ENCODE data around the gene RGS19. TPM values are rescaled to one million over a fixed set of nuclear protein-coding genes. Genes with fewer than 3 reads are reported as not detected.

RGS19 gene
- total RNA-seq, 1 donor from 2014 or later, result 40.3 TPM

DNA sequence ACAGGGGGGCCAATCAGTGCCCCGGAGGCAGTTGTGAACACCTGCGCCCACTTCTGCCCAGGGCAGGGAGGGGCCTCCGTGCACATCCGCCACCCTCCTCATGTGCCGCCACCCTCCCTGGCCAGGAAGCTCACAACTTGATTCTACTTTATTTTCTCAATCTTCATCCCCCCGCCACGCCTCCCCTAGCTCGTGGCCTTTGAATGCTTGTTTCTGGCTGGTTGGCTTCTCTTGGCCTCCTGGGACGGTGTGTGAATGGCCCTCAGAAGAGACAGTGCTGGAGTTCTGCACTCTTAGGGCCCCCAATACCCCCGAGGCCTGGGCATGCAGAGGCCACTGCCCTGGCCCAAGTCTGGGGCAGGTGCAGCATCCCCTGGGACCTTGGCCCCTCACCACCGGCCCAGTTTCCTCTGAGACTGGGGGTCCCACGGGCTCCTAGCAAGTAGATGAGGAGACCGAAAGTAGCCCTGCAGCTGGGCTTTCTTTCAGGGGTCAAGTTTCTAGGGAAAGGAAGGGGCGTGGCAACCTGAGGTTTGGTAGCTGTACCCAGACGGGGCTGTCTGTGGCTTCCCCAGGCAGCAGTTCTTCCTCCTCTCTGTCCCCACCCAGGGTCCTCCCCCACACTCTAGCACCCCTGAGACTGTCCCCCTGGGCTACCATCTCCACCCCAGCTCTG, 1.3 kb downstream of the RGS19 start:
- no peak for DNase-seq (ENCODE audit: extremely low read depth, low read depth, low spot score)

- no peak for DNase-seq (ENCODE audit: extremely low read depth, low read depth, low spot score)
Measured at GRCh38 chr20:64077541-64077875, 1.8 kb downstream of the RGS19 start.

DNA sequence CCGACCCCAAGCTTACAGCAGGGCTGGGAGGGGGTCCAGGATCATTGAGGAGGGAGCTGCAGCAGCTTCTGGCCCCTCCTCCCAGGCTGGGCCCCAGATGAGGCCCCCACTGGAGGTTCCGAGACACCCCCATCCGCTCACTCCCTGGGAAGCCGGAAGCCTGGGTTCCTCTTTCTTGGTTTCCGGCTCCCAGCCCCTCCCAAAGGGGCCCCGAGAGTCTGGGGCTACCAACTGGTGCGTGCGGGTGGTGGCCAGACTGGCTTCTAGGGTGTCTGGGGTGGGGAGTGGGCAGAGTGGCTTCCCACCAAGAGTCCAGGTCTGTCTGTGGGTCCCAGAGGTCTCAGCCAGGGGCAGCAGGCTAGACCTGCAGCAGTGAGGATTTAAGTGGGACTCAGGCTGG, 2.2 kb downstream of the RGS19 start:
- DNase-seq (ENCODE audit: extremely low read depth, low read depth, low spot score), result no peak

DNA sequence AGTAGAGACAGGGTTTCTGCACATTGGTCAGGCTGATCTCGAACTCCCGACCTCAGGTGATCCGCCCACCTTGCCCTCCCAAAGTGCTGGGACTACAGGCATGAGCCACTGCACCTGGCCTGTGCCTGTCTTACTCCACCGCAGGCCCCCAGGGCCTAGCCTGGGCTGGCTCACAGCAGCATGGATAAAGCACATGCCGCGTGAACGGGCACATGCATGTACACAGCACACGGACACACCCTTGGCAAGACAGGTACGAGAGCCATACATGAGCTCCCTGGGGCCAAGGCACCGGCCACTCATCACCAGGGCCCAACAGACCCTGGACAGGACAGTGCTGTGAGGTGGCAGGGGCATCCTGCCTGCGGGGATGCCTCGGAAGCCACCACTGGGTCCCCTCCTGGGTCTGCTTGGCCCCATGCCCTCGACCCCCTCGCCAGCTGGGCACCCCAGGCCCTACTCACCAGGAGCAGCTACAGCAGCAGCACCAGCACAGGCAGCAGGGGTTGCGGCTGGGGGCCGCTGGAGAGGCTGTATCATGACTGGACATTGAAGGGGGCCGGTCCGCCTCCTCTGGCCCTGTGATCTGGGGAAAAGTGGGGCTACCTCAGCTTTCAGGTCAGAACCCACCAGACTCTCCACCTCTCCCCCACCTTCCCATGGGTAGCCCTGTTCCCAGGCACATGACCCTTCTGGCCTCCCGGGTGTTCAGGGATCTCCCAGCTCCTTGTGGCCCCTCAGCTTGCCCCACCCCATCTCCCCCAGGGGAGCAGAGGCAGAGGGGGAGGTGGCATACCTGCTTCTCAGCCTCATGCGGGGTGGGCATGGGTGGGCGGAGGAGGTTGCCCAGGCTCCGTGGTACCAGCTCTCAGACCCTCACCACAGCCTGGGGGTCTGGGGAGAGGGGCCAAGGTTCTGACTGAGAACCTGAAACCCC, 3.0 kb downstream of the RGS19 start:
- DNase-seq (ENCODE audit: extremely low read depth, low read depth, low spot score), result no peak

- no peak for DNase-seq (ENCODE audit: extremely low read depth, low read depth, low spot score)
Measured at GRCh38 chr20:64075556-64075955, 3.8 kb downstream of the RGS19 start.

DNA sequence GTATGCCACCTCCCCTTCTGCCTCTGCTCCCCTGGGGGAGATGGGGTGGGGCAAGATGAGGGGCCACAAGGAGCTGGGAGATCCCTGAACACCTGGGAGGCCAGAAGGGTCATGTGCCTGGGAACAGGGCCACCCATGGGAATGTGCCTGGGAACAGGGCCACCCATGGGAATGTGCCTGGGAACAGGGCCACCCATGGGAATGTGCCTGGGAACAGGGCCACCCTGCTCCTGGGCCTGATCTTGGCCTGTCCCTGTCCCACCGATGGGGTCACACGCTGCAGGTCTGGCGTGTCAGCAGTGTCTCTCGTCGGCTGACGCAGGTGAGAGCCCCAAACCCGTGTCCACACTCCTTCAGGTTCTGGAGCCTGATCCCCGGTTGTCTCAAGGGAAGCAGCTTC, 4.4 kb downstream of the RGS19 start:
- no peak for DNase-seq (ENCODE audit: extremely low read depth, low read depth, low spot score)

GRCh38 chr20:64074184-64074789, 5.0 kb downstream of the RGS19 start:
- no peak for DNase-seq (ENCODE audit: extremely low read depth, low read depth, low spot score)

- DNase-seq (ENCODE audit: extremely low read depth, low read depth, low spot score), result no peak
Measured at GRCh38 chr20:64073476-64074183, 5.7 kb downstream of the RGS19 start.

- no peak for DNase-seq (ENCODE audit: extremely low read depth, low read depth, low spot score)
Measured at GRCh38 chr20:64072498-64073063, 6.7 kb downstream of the RGS19 start.

GRCh38 chr20:64071341-64072332, 7.7 kb downstream of the RGS19 start:
- DNase-seq (ENCODE audit: extremely low read depth, low read depth, low spot score), result no peak

- DNase-seq (ENCODE audit: extremely low read depth, low read depth, low spot score), result no peak
Measured at GRCh38 chr20:64070244-64070993, 8.9 kb downstream of the RGS19 start.

GRCh38 chr20:64069614-64070243, 9.6 kb downstream of the RGS19 start:
- DNase-seq (ENCODE audit: extremely low read depth, low read depth, low spot score), result no peak

DNA sequence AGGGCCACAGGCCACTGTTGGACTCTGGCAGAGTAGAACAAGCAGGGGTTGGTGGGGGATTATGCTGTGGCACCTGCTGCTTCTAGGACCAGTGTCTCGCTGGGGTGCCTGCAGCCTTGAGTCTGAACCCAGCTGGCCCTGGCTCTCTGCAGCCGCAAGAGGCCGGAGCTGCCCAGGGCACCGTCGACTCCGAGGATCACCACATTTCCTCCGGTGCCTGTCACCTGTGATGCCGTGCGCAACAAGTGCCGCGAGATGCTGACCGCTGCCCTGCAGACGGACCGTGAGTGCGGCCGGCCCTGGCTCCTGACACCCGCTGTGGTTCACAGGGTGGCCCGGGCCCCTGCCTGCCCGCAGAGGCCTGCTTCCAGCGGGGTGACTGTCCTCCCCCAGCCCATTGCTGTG, 10.1 kb downstream of the RGS19 start:
- DNase-seq (ENCODE audit: extremely low read depth, low read depth, low spot score), result no peak

GRCh38 chr20:64068386-64069208, 10.7 kb downstream of the RGS19 start:
- no peak for DNase-seq (ENCODE audit: extremely low read depth, low read depth, low spot score)

- no peak for DNase-seq (ENCODE audit: extremely low read depth, low read depth, low spot score)
Measured at GRCh38 chr20:64067733-64068307, 11.5 kb downstream of the RGS19 start.

DNA sequence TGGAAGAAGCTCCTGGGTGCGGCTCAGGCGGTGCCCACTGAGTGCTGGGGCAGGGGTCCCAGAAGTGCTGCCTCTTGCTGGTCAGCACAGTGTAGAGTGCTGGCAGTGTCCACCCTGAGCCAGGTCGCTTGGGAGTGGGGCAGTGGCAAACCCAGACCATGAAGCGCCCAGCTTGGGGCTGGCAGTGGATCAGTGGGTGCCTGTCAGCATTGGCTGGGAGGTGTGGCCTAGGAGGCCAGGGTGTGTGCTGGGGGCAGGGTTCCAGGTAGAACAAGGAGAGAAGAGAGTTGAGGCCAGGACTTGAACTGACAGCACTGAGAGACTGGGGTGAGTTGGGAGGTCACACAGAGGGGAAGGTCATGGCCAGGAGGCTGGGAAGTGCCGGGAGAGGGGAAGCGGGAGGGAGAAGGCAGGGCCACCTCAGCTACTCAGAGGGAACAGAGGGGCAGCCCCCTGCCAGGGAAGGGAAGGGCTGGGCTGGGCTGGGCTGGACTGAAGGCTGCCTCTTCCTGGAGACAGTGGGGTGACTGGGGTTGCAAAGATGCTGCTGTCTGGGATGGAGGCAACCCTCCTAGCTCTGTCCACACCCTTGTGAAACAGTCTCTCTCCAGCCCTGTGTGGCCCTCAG, 12.2 kb downstream of the RGS19 start:
- DNase-seq (ENCODE audit: extremely low read depth, low read depth, low spot score), result no peak

DNA sequence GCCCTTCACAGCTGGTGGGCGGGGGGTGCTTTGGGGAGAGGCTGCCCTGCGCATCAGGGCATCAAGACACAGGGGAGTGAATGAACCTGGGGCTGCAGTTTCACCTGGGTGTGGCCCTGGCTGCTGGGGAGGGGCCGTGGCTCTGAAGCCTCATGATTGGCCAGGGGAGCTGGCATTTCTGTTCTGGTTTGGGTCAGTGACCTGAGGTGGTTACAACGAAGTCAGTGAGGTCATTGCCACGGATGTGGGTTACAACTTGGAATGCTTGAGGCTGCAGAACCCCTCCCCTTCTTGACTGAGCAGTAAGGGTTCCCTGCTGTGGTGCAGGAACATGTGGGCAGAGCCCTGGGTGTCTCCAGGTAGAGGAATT, 13.4 kb downstream of the RGS19 start:
- DNase-seq (ENCODE audit: extremely low read depth, low read depth, low spot score), result no peak

Measured in glomerular endothelial cell (primary cell).